ENCODE results near the gene ACAD11. TPM values are rescaled to one million over a fixed set of nuclear protein-coding genes. Genes with fewer than 3 reads are reported as not detected.

ACAD11 gene
- total and polyA plus RNA-seq, 4 donors: 52.2 to 357 (median 65.6) TPM

DNA sequence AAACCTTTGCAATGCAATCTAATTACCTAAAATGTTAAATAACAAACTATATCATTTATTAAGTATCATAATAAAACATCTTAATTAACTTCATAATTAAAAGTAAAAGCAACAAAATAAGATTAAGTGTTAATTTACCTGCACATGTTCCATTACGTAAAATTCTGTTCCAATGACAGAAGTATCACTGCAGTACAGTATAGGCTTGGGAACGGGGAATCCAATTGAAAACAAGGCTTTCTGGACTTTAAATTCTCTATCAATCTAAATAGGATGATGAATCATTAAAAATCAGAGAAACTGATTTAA, 17.1 kb downstream of the ACAD11 start:
- H3K4me3 ChIP-seq (ENCODE audit: low read depth in 1 of 3, low read length in 3 of 3): no peak overlapping the region
- no peak overlapping the region for H3K9ac ChIP-seq (ENCODE audit: low read depth in 1 of 2, low read length in 2 of 2)
- no peak for DNase-seq (ENCODE audit: low spot score)
- no peaks in the 10 kb centered on the region for H3K9me3 ChIP-seq (ENCODE audit: control insufficient read depth in 4 of 4, low read length in 3 of 4)
- no peak overlapping the region for H3K27ac ChIP-seq (ENCODE audit: low read depth in 1 of 2, low read length in 2 of 2)
- peaks cover 1 to 36% (median 23%) of the 10 kb centered on the region in 4 donors for H3K36me3 ChIP-seq (ENCODE audit: control insufficient read depth in 4 of 4, insufficient read depth in 3 of 4, low read depth in 1 of 4, low read length in 3 of 4)
- no peaks in the 10 kb centered on the region for H3K27me3 ChIP-seq (ENCODE audit: control insufficient read depth in 4 of 4, insufficient read depth in 4 of 4, low read length in 3 of 4)
- no peak for TF ChIP-seq ATF3 (IDR thresholded peaks at IDR 0.05)
- no peak for TF ChIP-seq FOXA1 (IDR thresholded peaks at IDR 0.05)
- no peak for TF ChIP-seq GABPA (IDR thresholded peaks at IDR 0.05 in 1 of 2, conservative IDR thresholded peaks at IDR 0.05 in 1 of 2)
- TF ChIP-seq RXRA (IDR thresholded peaks at IDR 0.05): no peak
- TF ChIP-seq SP1 (IDR thresholded peaks at IDR 0.05): no peak
- no peak for TF ChIP-seq TAF1 (conservative IDR thresholded peaks at IDR 0.05)
- TF ChIP-seq JUND (IDR thresholded peaks at IDR 0.05): no peak
- TF ChIP-seq REST (IDR thresholded peaks at IDR 0.05): no peak
- no peak for TF ChIP-seq YY1 (IDR thresholded peaks at IDR 0.05)
- no peak for TF ChIP-seq FOXA2 (IDR thresholded peaks at IDR 0.05)
- TF ChIP-seq, protein P1, sequence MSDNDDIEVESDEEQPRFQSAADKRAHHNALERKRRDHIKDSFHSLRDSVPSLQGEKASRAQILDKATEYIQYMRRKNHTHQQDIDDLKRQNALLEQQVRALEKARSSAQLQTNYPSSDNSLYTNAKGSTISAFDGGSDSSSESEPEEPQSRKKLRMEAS (IDR thresholded peaks at IDR 0.05): no peak
- TF ChIP-seq ZBTB33 (IDR thresholded peaks at IDR 0.05): no peak
- TF ChIP-seq, protein P2, sequence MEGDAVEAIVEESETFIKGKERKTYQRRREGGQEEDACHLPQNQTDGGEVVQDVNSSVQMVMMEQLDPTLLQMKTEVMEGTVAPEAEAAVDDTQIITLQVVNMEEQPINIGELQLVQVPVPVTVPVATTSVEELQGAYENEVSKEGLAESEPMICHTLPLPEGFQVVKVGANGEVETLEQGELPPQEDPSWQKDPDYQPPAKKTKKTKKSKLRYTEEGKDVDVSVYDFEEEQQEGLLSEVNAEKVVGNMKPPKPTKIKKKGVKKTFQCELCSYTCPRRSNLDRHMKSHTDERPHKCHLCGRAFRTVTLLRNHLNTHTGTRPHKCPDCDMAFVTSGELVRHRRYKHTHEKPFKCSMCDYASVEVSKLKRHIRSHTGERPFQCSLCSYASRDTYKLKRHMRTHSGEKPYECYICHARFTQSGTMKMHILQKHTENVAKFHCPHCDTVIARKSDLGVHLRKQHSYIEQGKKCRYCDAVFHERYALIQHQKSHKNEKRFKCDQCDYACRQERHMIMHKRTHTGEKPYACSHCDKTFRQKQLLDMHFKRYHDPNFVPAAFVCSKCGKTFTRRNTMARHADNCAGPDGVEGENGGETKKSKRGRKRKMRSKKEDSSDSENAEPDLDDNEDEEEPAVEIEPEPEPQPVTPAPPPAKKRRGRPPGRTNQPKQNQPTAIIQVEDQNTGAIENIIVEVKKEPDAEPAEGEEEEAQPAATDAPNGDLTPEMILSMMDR (IDR thresholded peaks at IDR 0.05; ENCODE audit: low read depth, low read length, missing input control): no peak
- TF ChIP-seq RAD21 (IDR thresholded peaks at IDR 0.05): no peak
- TF ChIP-seq HNF4G (IDR thresholded peaks at IDR 0.05): no peak
- TF ChIP-seq HNF4A (conservative IDR thresholded peaks at IDR 0.05): no peak
- TF ChIP-seq EGR1 (IDR thresholded peaks at IDR 0.05; ENCODE audit: low read depth in 2 of 2): no peak
- TF ChIP-seq NR2F2 (IDR thresholded peaks at IDR 0.05): no peak
- H3K4me1 ChIP-seq (ENCODE audit: control insufficient read depth in 4 of 4, insufficient read depth in 4 of 4, low read length in 3 of 4): no peaks in the 10 kb centered on the region
- 59% methylated on average over 2 of the region's 2 CpGs for WGBS

Data from liver (tissue), 9 donors.